ENCODE results near the gene CYP3A4. TPM values are rescaled to one million over a fixed set of nuclear protein-coding genes. Genes with fewer than 3 reads are reported as not detected.
"Not testable (repeated sequence)": the region's sequence is repeated elsewhere in the genome, so short reads cannot be mapped to it uniquely, and the experiment has no call there.

Gene CYP3A4
- total and polyA plus RNA-seq, 5 donors from 2014 or later: not detected

GRCh38 chr7:99782012-99782953 is 1.7 kb downstream of the CYP3A4 start:
- ATAC-seq (ENCODE audit: low read depth in 2 of 2): no peak
- Histone ChIP-seq H3K27ac (ENCODE audit: insufficient read depth, low read length, poor library complexity, severe bottlenecking) (no peak overlapping the region), H3K4me3 (ENCODE audit: low read depth, low read length) (no peak overlapping the region), H3K9me3 (ENCODE audit: control insufficient read depth in 2 of 2, low read length in 2 of 2) (no peaks in the 10 kb centered on the region), H3K36me3 (ENCODE audit: control insufficient read depth, insufficient read depth, low read length) (no peaks in the 10 kb centered on the region), H3K27me3 (ENCODE audit: control insufficient read depth, insufficient read depth, low read length) (no peaks in the 10 kb centered on the region), H3K4me1 (ENCODE audit: control insufficient read depth, insufficient read depth, low read length, poor library complexity, severe bottlenecking) (no peaks in the 10 kb centered on the region)
- Mint-ChIP-seq H3K36me3 (no peaks in the 10 kb centered on the region), H3K4me3 (no peak overlapping the region), H3K27me3 (peaks cover 5% of the 10 kb centered on the region), H3K4me1 (no peaks in the 10 kb centered on the region), H3K27ac (no peak overlapping the region), H3K9me3 (no peaks in the 10 kb centered on the region)
- DNase-seq: no peak

GRCh38 chr7:99780588-99780987 is 3.4 kb downstream of the CYP3A4 start:
- Mint-ChIP-seq H3K4me3 (no peak overlapping the region), H3K27me3 (peaks cover 10% of the 10 kb centered on the region)
- no peak for ATAC-seq (ENCODE audit: low read depth in 2 of 2)

GRCh38 chr7:99779949-99780348 is 4.0 kb downstream of the CYP3A4 start:
- peaks cover 16% of the 10 kb centered on the region for H3K27me3 Mint-ChIP-seq
- DNase-seq (no peak), ATAC-seq (ENCODE audit: low read depth in 2 of 2) (no peak)
- H3K36me3 Mint-ChIP-seq: no peaks in the 10 kb centered on the region
- Histone ChIP-seq H3K9me3 (ENCODE audit: control insufficient read depth in 2 of 2, low read length in 2 of 2) (no peaks in the 10 kb centered on the region), H3K27me3 (ENCODE audit: control insufficient read depth, insufficient read depth, low read length) (no peaks in the 10 kb centered on the region), H3K4me1 (ENCODE audit: control insufficient read depth, insufficient read depth, low read length, poor library complexity, severe bottlenecking) (no peaks in the 10 kb centered on the region), H3K36me3 (ENCODE audit: control insufficient read depth, insufficient read depth, low read length) (no peaks in the 10 kb centered on the region), H3K4me3 (ENCODE audit: low read depth, low read length) (no peak overlapping the region), H3K27ac (ENCODE audit: insufficient read depth, low read length, poor library complexity, severe bottlenecking) (no peak overlapping the region)
- H3K9me3 Mint-ChIP-seq: peaks cover 0 to 4% (median 0%) of the 10 kb centered on the region in 7 donors
- no peaks in the 10 kb centered on the region for H3K4me1 Mint-ChIP-seq
- no peak overlapping the region for H3K4me3 Mint-ChIP-seq
- no peak overlapping the region for H3K27ac Mint-ChIP-seq

More at GRCh38 chr7:99780588-99780987, 3.4 kb downstream of the CYP3A4 start:
- Histone ChIP-seq H3K27ac (ENCODE audit: insufficient read depth, low read length, poor library complexity, severe bottlenecking) (no peak overlapping the region), H3K27me3 (ENCODE audit: control insufficient read depth, insufficient read depth, low read length) (no peaks in the 10 kb centered on the region), H3K4me3 (ENCODE audit: low read depth, low read length) (no peak overlapping the region), H3K36me3 (ENCODE audit: control insufficient read depth, insufficient read depth, low read length) (no peaks in the 10 kb centered on the region), H3K4me1 (ENCODE audit: control insufficient read depth, insufficient read depth, low read length, poor library complexity, severe bottlenecking) (no peaks in the 10 kb centered on the region), H3K9me3 (ENCODE audit: control insufficient read depth in 2 of 2, low read length in 2 of 2) (no peaks in the 10 kb centered on the region)
- H3K36me3 Mint-ChIP-seq: no peaks in the 10 kb centered on the region
- DNase-seq: no peak
- H3K4me1 Mint-ChIP-seq: no peaks in the 10 kb centered on the region
- H3K9me3 Mint-ChIP-seq: peaks cover 0 to 3% (median 0%) of the 10 kb centered on the region in 7 donors
- H3K27ac Mint-ChIP-seq: no peak overlapping the region

GRCh38 chr7:99778880-99779279 is 5.1 kb downstream of the CYP3A4 start:
- Histone ChIP-seq H3K36me3 (ENCODE audit: control insufficient read depth, insufficient read depth, low read length) (no peaks in the 10 kb centered on the region), H3K4me1 (ENCODE audit: control insufficient read depth, insufficient read depth, low read length, poor library complexity, severe bottlenecking) (no peaks in the 10 kb centered on the region), H3K27me3 (ENCODE audit: control insufficient read depth, insufficient read depth, low read length) (no peaks in the 10 kb centered on the region), H3K4me3 (ENCODE audit: low read depth, low read length) (no peak overlapping the region), H3K9me3 (ENCODE audit: control insufficient read depth in 2 of 2, low read length in 2 of 2) (no peaks in the 10 kb centered on the region), H3K27ac (ENCODE audit: insufficient read depth, low read length, poor library complexity, severe bottlenecking) (no peak overlapping the region)
- Mint-ChIP-seq H3K27ac (no peak overlapping the region), H3K4me3 (no peak overlapping the region), H3K9me3 (peaks cover 0 to 6% (median 0%) of the 10 kb centered on the region in 7 donors), H3K27me3 (peaks cover 27% of the 10 kb centered on the region), H3K36me3 (no peaks in the 10 kb centered on the region), H3K4me1 (no peaks in the 10 kb centered on the region)
- DNase-seq: no peak
- ATAC-seq (ENCODE audit: low read depth in 2 of 2): no peak

- peaks cover 48% of the 10 kb centered on the region for H3K27me3 Mint-ChIP-seq
- not testable (repeated sequence) for H3K4me3 ChIP-seq (ENCODE audit: low read depth, low read length); ATAC-seq (ENCODE audit: low read depth in 2 of 2); H3K4me3 Mint-ChIP-seq; H3K9me3 Mint-ChIP-seq; H3K4me1 Mint-ChIP-seq; H3K36me3 Mint-ChIP-seq; H3K4me1 ChIP-seq (ENCODE audit: control insufficient read depth, insufficient read depth, low read length, poor library complexity, severe bottlenecking); H3K9me3 ChIP-seq (ENCODE audit: control insufficient read depth in 2 of 2, low read length in 2 of 2); H3K36me3 ChIP-seq (ENCODE audit: control insufficient read depth, insufficient read depth, low read length); H3K27ac Mint-ChIP-seq; DNase-seq; H3K27ac ChIP-seq (ENCODE audit: insufficient read depth, low read length, poor library complexity, severe bottlenecking)
- peaks cover 18% of the 10 kb centered on the region for H3K27me3 ChIP-seq (ENCODE audit: control insufficient read depth, insufficient read depth, low read length)
Measured at GRCh38 chr7:99773395-99773794, 10.6 kb downstream of the CYP3A4 start.

- Histone ChIP-seq H3K9me3 (ENCODE audit: control insufficient read depth in 2 of 2, low read length in 2 of 2) (no peaks in the 10 kb centered on the region), H3K27ac (ENCODE audit: insufficient read depth, low read length, poor library complexity, severe bottlenecking) (no peak overlapping the region), H3K4me1 (ENCODE audit: control insufficient read depth, insufficient read depth, low read length, poor library complexity, severe bottlenecking) (no peaks in the 10 kb centered on the region), H3K27me3 (ENCODE audit: control insufficient read depth, insufficient read depth, low read length) (peaks cover 18% of the 10 kb centered on the region), H3K36me3 (ENCODE audit: control insufficient read depth, insufficient read depth, low read length) (no peaks in the 10 kb centered on the region), H3K4me3 (ENCODE audit: low read depth, low read length) (no peak overlapping the region)
- no peaks in the 10 kb centered on the region for H3K36me3 Mint-ChIP-seq
- H3K9me3 Mint-ChIP-seq: peaks cover 0 to 8% (median 2%) of the 10 kb centered on the region in 7 donors
- peaks cover 48% of the 10 kb centered on the region for H3K27me3 Mint-ChIP-seq
- ATAC-seq (ENCODE audit: low read depth in 2 of 2) (no peak), DNase-seq (no peak)
- H3K4me3 Mint-ChIP-seq: no peak overlapping the region
- H3K4me1 Mint-ChIP-seq: peaks cover 0 to 2% (median 0%) of the 10 kb centered on the region in 4 donors
- no peak overlapping the region for H3K27ac Mint-ChIP-seq
Measured at GRCh38 chr7:99772565-99772964, 11.4 kb downstream of the CYP3A4 start.

GRCh38 chr7:99769494-99769893 is 14.5 kb downstream of the CYP3A4 start:
- not testable (repeated sequence) for H3K36me3 Mint-ChIP-seq; H3K4me3 Mint-ChIP-seq; H3K4me1 ChIP-seq (ENCODE audit: control insufficient read depth, insufficient read depth, low read length, poor library complexity, severe bottlenecking); H3K9me3 ChIP-seq (ENCODE audit: control insufficient read depth in 2 of 2, low read length in 2 of 2); DNase-seq; H3K27ac ChIP-seq (ENCODE audit: insufficient read depth, low read length, poor library complexity, severe bottlenecking); H3K4me3 ChIP-seq (ENCODE audit: low read depth, low read length); H3K27ac Mint-ChIP-seq; H3K9me3 Mint-ChIP-seq; H3K36me3 ChIP-seq (ENCODE audit: control insufficient read depth, insufficient read depth, low read length); H3K4me1 Mint-ChIP-seq; ATAC-seq (ENCODE audit: low read depth in 2 of 2)
- H3K27me3 ChIP-seq (ENCODE audit: control insufficient read depth, insufficient read depth, low read length): peaks cover 18% of the 10 kb centered on the region
- H3K27me3 Mint-ChIP-seq: peaks cover 33% of the 10 kb centered on the region

- DNase-seq (no peak), ATAC-seq (ENCODE audit: low read depth in 2 of 2) (no peak)
- Mint-ChIP-seq H3K36me3 (peaks cover 3% of the 10 kb centered on the region), H3K4me3 (no peak overlapping the region), H3K9me3 (peaks cover 0 to 8% (median 0%) of the 10 kb centered on the region in 7 donors), H3K27ac (no peak overlapping the region), H3K4me1 (peaks cover 0 to 2% (median 0%) of the 10 kb centered on the region in 4 donors), H3K27me3 (peaks cover 23% of the 10 kb centered on the region)
- Histone ChIP-seq H3K4me3 (ENCODE audit: low read depth, low read length) (no peak overlapping the region), H3K4me1 (ENCODE audit: control insufficient read depth, insufficient read depth, low read length, poor library complexity, severe bottlenecking) (no peaks in the 10 kb centered on the region), H3K27me3 (ENCODE audit: control insufficient read depth, insufficient read depth, low read length) (peaks cover 18% of the 10 kb centered on the region), H3K27ac (ENCODE audit: insufficient read depth, low read length, poor library complexity, severe bottlenecking) (no peak overlapping the region), H3K9me3 (ENCODE audit: control insufficient read depth in 2 of 2, low read length in 2 of 2) (no peaks in the 10 kb centered on the region), H3K36me3 (ENCODE audit: control insufficient read depth, insufficient read depth, low read length) (no peaks in the 10 kb centered on the region)
Measured at GRCh38 chr7:99768471-99768870, 15.5 kb downstream of the CYP3A4 start.

Data from CD4-positive, CD25-positive, alpha-beta regulatory T cell (primary cell).